Measurements from ENCODE around the gene CSRP2. TPM values are rescaled to one million over a fixed set of nuclear protein-coding genes. Genes with fewer than 3 reads are reported as not detected.

Gene CSRP2
- total RNA-seq, 1 donor from 2014 or later, result 28.5 TPM

GRCh38 chr12:76855271-76855670 lies 23.5 kb downstream of the CSRP2 start:
- TF ChIP-seq, protein P1, sequence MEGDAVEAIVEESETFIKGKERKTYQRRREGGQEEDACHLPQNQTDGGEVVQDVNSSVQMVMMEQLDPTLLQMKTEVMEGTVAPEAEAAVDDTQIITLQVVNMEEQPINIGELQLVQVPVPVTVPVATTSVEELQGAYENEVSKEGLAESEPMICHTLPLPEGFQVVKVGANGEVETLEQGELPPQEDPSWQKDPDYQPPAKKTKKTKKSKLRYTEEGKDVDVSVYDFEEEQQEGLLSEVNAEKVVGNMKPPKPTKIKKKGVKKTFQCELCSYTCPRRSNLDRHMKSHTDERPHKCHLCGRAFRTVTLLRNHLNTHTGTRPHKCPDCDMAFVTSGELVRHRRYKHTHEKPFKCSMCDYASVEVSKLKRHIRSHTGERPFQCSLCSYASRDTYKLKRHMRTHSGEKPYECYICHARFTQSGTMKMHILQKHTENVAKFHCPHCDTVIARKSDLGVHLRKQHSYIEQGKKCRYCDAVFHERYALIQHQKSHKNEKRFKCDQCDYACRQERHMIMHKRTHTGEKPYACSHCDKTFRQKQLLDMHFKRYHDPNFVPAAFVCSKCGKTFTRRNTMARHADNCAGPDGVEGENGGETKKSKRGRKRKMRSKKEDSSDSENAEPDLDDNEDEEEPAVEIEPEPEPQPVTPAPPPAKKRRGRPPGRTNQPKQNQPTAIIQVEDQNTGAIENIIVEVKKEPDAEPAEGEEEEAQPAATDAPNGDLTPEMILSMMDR (IDR thresholded peaks at IDR 0.05), result no peak

DNA sequence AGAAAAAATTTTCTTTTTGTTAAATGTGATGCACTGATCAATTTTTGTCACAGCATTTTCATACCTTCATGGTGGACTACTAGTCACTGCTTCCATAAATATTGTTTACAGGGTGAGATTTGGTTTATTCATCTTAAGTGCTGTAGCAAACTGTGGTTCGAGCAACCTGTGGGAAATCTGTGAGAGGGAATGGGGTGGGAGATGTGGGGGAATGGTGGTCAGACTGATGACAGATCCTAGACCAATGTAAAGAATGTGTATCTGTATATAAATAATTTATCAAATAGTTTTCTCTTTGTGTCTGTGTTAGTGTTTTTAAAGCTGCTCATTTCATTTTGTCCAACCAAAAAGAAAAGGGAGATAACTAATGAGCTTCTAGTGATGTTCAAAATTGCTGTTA lies 26.7 kb downstream of the CSRP2 start:
- Histone ChIP-seq H3K4me1 (no peaks in the 10 kb centered on the region), H3K27ac (no peak overlapping the region), H3K4me3 (no peak overlapping the region), H3K36me3 (peaks cover 54% of the 10 kb centered on the region), H3K9me3 (no peaks in the 10 kb centered on the region), H3K27me3 (no peaks in the 10 kb centered on the region)
- TF ChIP-seq, protein P1 (IDR thresholded peaks at IDR 0.05), result no peak
- ATAC-seq (no peak), DNase-seq (no peak)
- intact Hi-C loops (cut with DNase I), result no loop called here

More at GRCh38 chr12:76855271-76855670, 23.5 kb downstream of the CSRP2 start:
- no peaks in the 10 kb centered on the region for H3K27me3 ChIP-seq
- DNase-seq (no peak), ATAC-seq (no peak)
- H3K4me3 ChIP-seq, result no peak overlapping the region
- peaks cover 31% of the 10 kb centered on the region for H3K36me3 ChIP-seq
- H3K27ac ChIP-seq, result no peak overlapping the region
- no peaks in the 10 kb centered on the region for H3K9me3 ChIP-seq
- intact Hi-C loops (cut with DNase I), result no loop called here
- H3K4me1 ChIP-seq, result no peaks in the 10 kb centered on the region

DNA sequence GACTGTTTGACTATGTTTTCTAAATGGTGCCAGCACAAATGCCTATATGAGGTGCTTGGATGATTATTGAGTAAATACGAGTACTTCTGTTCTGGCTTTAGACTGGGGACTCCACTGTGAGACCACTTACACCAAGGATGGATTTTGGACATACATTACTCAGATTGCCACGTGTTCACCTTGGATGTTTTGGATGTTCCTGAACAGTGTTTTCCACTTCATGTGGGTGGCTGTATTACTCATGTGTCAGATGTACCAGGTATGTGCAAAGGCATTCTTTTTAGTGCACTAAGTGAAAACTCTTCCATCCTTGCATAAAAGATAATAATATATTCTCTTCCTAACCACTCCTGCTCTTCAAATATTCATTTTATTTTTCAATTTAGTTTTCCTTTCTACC lies 30.7 kb downstream of the CSRP2 start:
- Histone ChIP-seq H3K27me3 (no peaks in the 10 kb centered on the region), H3K9me3 (no peaks in the 10 kb centered on the region), H3K36me3 (peaks cover 71% of the 10 kb centered on the region), H3K4me1 (no peaks in the 10 kb centered on the region), H3K4me3 (no peak overlapping the region), H3K27ac (no peak overlapping the region)
- intact Hi-C loops (cut with DNase I), result no loop called here
- TF ChIP-seq, protein P1 (IDR thresholded peaks at IDR 0.05), result no peak
- no peak for DNase-seq
- no peak for ATAC-seq

GRCh38 chr12:76847260-76847659 lies 31.6 kb downstream of the CSRP2 start:
- H3K4me3 ChIP-seq, result no peak overlapping the region
- H3K9me3 ChIP-seq, result no peaks in the 10 kb centered on the region
- no peak overlapping the region for H3K27ac ChIP-seq
- intact Hi-C loops (cut with DNase I), result no loop called here
- ATAC-seq (no peak), DNase-seq (no peak)
- no peaks in the 10 kb centered on the region for H3K4me1 ChIP-seq
- H3K36me3 ChIP-seq, result peaks cover 75% of the 10 kb centered on the region
- TF ChIP-seq, protein P1 (IDR thresholded peaks at IDR 0.05), result no peak
- H3K27me3 ChIP-seq, result no peaks in the 10 kb centered on the region

DNA sequence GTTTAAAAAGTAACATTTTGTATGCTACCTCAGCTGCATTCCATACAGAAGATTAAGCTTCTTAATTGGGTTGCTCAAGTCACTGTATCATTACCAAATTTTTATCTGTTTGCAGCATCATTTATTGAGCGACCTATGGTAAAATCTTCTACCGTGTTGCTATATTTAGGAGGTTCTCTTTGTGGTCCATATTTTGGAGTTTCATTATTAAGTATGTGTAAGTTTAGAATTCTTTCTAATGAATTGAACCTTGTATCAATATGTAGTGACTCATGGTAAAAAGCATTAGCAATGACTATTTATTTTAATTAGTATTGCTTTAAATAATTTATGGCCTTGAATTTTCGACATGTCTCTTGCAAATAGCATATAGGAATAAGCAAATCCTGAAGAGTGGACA lies 42.2 kb downstream of the CSRP2 start:
- ATAC-seq, result no peak
- TF ChIP-seq, protein P1 (IDR thresholded peaks at IDR 0.05), result no peak

DNA sequence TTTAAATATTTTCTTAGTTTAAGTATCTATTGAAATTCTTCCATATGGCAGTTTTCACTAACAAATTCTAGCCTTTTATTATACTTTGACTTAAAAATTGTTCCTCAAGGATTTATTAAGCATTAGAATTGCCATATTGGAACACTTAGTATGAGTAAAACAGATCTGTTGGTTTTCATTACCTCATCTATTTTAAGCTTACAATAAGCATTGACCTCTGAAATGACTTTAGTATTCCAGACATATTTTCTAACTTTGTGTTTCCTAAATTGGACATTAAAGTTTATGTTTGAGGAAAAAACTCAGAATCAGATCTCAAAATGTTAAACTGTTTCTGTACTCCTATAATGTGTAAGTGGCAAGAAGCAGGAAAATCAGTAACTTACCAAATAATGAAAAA lies 48.4 kb downstream of the CSRP2 start:
- H3K9me3 ChIP-seq, result no peaks in the 10 kb centered on the region
- H3K4me3 ChIP-seq, result no peak overlapping the region
- H3K27me3 ChIP-seq, result no peaks in the 10 kb centered on the region
- intact Hi-C loops (cut with DNase I), result no loop called here
- H3K4me1 ChIP-seq, result no peaks in the 10 kb centered on the region
- ATAC-seq (no peak), DNase-seq (no peak)
- peaks cover 21% of the 10 kb centered on the region for H3K36me3 ChIP-seq
- TF ChIP-seq, protein P1 (IDR thresholded peaks at IDR 0.05), result no peak
- no peak overlapping the region for H3K27ac ChIP-seq

More for the DNA sequence above, 42.2 kb downstream of the CSRP2 start:
- no peak overlapping the region for H3K27ac ChIP-seq
- no peaks in the 10 kb centered on the region for H3K4me1 ChIP-seq
- no peaks in the 10 kb centered on the region for H3K9me3 ChIP-seq
- H3K4me3 ChIP-seq, result no peak overlapping the region
- intact Hi-C loops (cut with DNase I), result no loop called here
- no peaks in the 10 kb centered on the region for H3K27me3 ChIP-seq
- H3K36me3 ChIP-seq, result peaks cover 8% of the 10 kb centered on the region
- DNase-seq, result no peak
